ENCODE measurements around the gene SORL1.

GRCh38 chr11:121577106-121577848 lies 125.2 kb downstream of the SORL1 start:
- TF ChIP-seq CTCF (CRISPR knock-in tag; IDR thresholded peaks at IDR 0.05): no peak
- no peak for TF ChIP-seq NR0B2 (CRISPR knock-in tag; IDR thresholded peaks at IDR 0.05)
- no peak for TF ChIP-seq SIN3A (IDR thresholded peaks at IDR 0.05; ENCODE audit: borderline replicate concordance, low read depth, low read length)
- no peak for TF ChIP-seq DNMT1 (CRISPR knock-in tag; IDR thresholded peaks at IDR 0.05)

Measured in HepG2 (cell line).